ENCODE data around the gene TMEM132A.
A peak's percentile ranks its signal among the peaks of the same experiment; 100 is the strongest.

The TMEM132A gene

GRCh38 chr11:60923800-60924109, 505 bp upstream of the TMEM132A start:
- H3K4me1 ChIP-seq (ENCODE audit: insufficient read depth, low read length): peaks cover 24% of the 10 kb centered on the region
- H3K4me3 ChIP-seq (ENCODE audit: low read depth in 1 of 2, low read length in 2 of 2): peak overlapping the region in 1 of 2 donors; percentile 38
- H3K9ac ChIP-seq (ENCODE audit: low read length): no peak overlapping the region
- H3K9me3 ChIP-seq (ENCODE audit: low read length): peaks cover 2% of the 10 kb centered on the region
- peaks cover 11 to 21% of the 10 kb centered on the region in 2 donors for H3K27me3 ChIP-seq (ENCODE audit: control insufficient read depth in 1 of 2, insufficient read depth in 2 of 2, low read length in 2 of 2)
- peaks cover 41% of the 10 kb centered on the region for H3K36me3 ChIP-seq (ENCODE audit: insufficient read depth, low read length)
- no peak overlapping the region for H3K27ac ChIP-seq (ENCODE audit: low read depth, low read length)

- Histone ChIP-seq H3K27me3 (ENCODE audit: control insufficient read depth in 1 of 2, insufficient read depth in 2 of 2, low read length in 2 of 2) (peaks cover 11 to 21% of the 10 kb centered on the region in 2 donors), H3K36me3 (ENCODE audit: insufficient read depth, low read length) (peaks cover 33% of the 10 kb centered on the region), H3K9ac (ENCODE audit: low read length) (no peak overlapping the region), H3K4me1 (ENCODE audit: insufficient read depth, low read length) (peaks cover 14% of the 10 kb centered on the region), H3K27ac (ENCODE audit: low read depth, low read length) (no peak overlapping the region), H3K4me3 (ENCODE audit: low read depth in 1 of 2, low read length in 2 of 2) (peak overlapping the region; percentile 28 to 70), H3K9me3 (ENCODE audit: low read length) (peaks cover 2% of the 10 kb centered on the region)
Measured at GRCh38 chr11:60924906-60925853, 920 bp downstream of the TMEM132A start.

GRCh38 chr11:60925868-60926267, 1.6 kb downstream of the TMEM132A start:
- Histone ChIP-seq H3K36me3 (ENCODE audit: insufficient read depth, low read length) (peaks cover 26% of the 10 kb centered on the region), H3K4me1 (ENCODE audit: insufficient read depth, low read length) (peaks cover 14% of the 10 kb centered on the region), H3K9ac (ENCODE audit: low read length) (no peak overlapping the region), H3K27ac (ENCODE audit: low read depth, low read length) (no peak overlapping the region), H3K9me3 (ENCODE audit: low read length) (peaks cover 2% of the 10 kb centered on the region), H3K4me3 (ENCODE audit: low read depth in 1 of 2, low read length in 2 of 2) (no peak overlapping the region), H3K27me3 (ENCODE audit: control insufficient read depth in 1 of 2, insufficient read depth in 2 of 2, low read length in 2 of 2) (peaks cover 11 to 21% of the 10 kb centered on the region in 2 donors)

- H3K27ac ChIP-seq (ENCODE audit: low read depth, low read length): no peak overlapping the region
- peaks cover 14% of the 10 kb centered on the region for H3K4me1 ChIP-seq (ENCODE audit: insufficient read depth, low read length)
- H3K27me3 ChIP-seq (ENCODE audit: control insufficient read depth in 1 of 2, insufficient read depth in 2 of 2, low read length in 2 of 2): peaks cover 11 to 21% of the 10 kb centered on the region in 2 donors
- H3K9ac ChIP-seq (ENCODE audit: low read length): no peak overlapping the region
- no peak overlapping the region for H3K4me3 ChIP-seq (ENCODE audit: low read depth in 1 of 2, low read length in 2 of 2)
- no peaks in the 10 kb centered on the region for H3K9me3 ChIP-seq (ENCODE audit: low read length)
- H3K36me3 ChIP-seq (ENCODE audit: insufficient read depth, low read length): peaks cover 19% of the 10 kb centered on the region
Measured at GRCh38 chr11:60926500-60926899, 2.2 kb downstream of the TMEM132A start.

GRCh38 chr11:60927061-60927592, 2.9 kb downstream of the TMEM132A start:
- H3K9ac ChIP-seq (ENCODE audit: low read length): no peak overlapping the region

GRCh38 chr11:60927600-60927999, 3.3 kb downstream of the TMEM132A start:
- Histone ChIP-seq H3K4me3 (ENCODE audit: low read depth in 1 of 2, low read length in 2 of 2) (no peak overlapping the region), H3K4me1 (ENCODE audit: insufficient read depth, low read length) (peaks cover 14% of the 10 kb centered on the region), H3K27ac (ENCODE audit: low read depth, low read length) (no peak overlapping the region), H3K27me3 (ENCODE audit: control insufficient read depth in 1 of 2, insufficient read depth in 2 of 2, low read length in 2 of 2) (peaks cover 11 to 21% of the 10 kb centered on the region in 2 donors), H3K36me3 (ENCODE audit: insufficient read depth, low read length) (peaks cover 8% of the 10 kb centered on the region), H3K9me3 (ENCODE audit: low read length) (no peaks in the 10 kb centered on the region), H3K9ac (ENCODE audit: low read length) (no peak overlapping the region)

More at GRCh38 chr11:60927061-60927592, 2.9 kb downstream of the TMEM132A start:
- Histone ChIP-seq H3K27ac (ENCODE audit: low read depth, low read length) (no peak overlapping the region), H3K9me3 (ENCODE audit: low read length) (no peaks in the 10 kb centered on the region), H3K4me3 (ENCODE audit: low read depth in 1 of 2, low read length in 2 of 2) (no peak overlapping the region), H3K27me3 (ENCODE audit: control insufficient read depth in 1 of 2, insufficient read depth in 2 of 2, low read length in 2 of 2) (peaks cover 11 to 21% of the 10 kb centered on the region in 2 donors), H3K4me1 (ENCODE audit: insufficient read depth, low read length) (peaks cover 14% of the 10 kb centered on the region), H3K36me3 (ENCODE audit: insufficient read depth, low read length) (peaks cover 13% of the 10 kb centered on the region)

- H3K4me3 ChIP-seq (ENCODE audit: low read depth in 1 of 2, low read length in 2 of 2): no peak overlapping the region
- H3K9ac ChIP-seq (ENCODE audit: low read length): no peak overlapping the region
- no peak overlapping the region for H3K27ac ChIP-seq (ENCODE audit: low read depth, low read length)
- peaks cover 11 to 20% of the 10 kb centered on the region in 2 donors for H3K27me3 ChIP-seq (ENCODE audit: control insufficient read depth in 1 of 2, insufficient read depth in 2 of 2, low read length in 2 of 2)
- H3K4me1 ChIP-seq (ENCODE audit: insufficient read depth, low read length): peaks cover 13% of the 10 kb centered on the region
- H3K36me3 ChIP-seq (ENCODE audit: insufficient read depth, low read length): no peaks in the 10 kb centered on the region
- H3K9me3 ChIP-seq (ENCODE audit: low read length): no peaks in the 10 kb centered on the region
Measured at GRCh38 chr11:60928563-60929001, 4.3 kb downstream of the TMEM132A start.

GRCh38 chr11:60929764-60930163, 5.5 kb downstream of the TMEM132A start:
- no peak overlapping the region for H3K9ac ChIP-seq (ENCODE audit: low read length)
- no peaks in the 10 kb centered on the region for H3K36me3 ChIP-seq (ENCODE audit: insufficient read depth, low read length)
- H3K4me3 ChIP-seq (ENCODE audit: low read depth in 1 of 2, low read length in 2 of 2): no peak overlapping the region
- H3K9me3 ChIP-seq (ENCODE audit: low read length): no peaks in the 10 kb centered on the region
- peaks cover 5% of the 10 kb centered on the region for H3K4me1 ChIP-seq (ENCODE audit: insufficient read depth, low read length)
- H3K27me3 ChIP-seq (ENCODE audit: control insufficient read depth in 1 of 2, insufficient read depth in 2 of 2, low read length in 2 of 2): peaks cover 8 to 10% of the 10 kb centered on the region in 2 donors
- H3K27ac ChIP-seq (ENCODE audit: low read depth, low read length): no peak overlapping the region

GRCh38 chr11:60930394-60930793, 6.1 kb downstream of the TMEM132A start:
- Histone ChIP-seq H3K4me1 (ENCODE audit: insufficient read depth, low read length) (no peaks in the 10 kb centered on the region), H3K9me3 (ENCODE audit: low read length) (no peaks in the 10 kb centered on the region), H3K9ac (ENCODE audit: low read length) (no peak overlapping the region), H3K27me3 (ENCODE audit: control insufficient read depth in 1 of 2, insufficient read depth in 2 of 2, low read length in 2 of 2) (peaks cover 2 to 4% of the 10 kb centered on the region in 2 donors), H3K36me3 (ENCODE audit: insufficient read depth, low read length) (no peaks in the 10 kb centered on the region), H3K4me3 (ENCODE audit: low read depth in 1 of 2, low read length in 2 of 2) (no peak overlapping the region), H3K27ac (ENCODE audit: low read depth, low read length) (no peak overlapping the region)

- Histone ChIP-seq H3K36me3 (ENCODE audit: insufficient read depth, low read length) (no peaks in the 10 kb centered on the region), H3K9ac (ENCODE audit: low read length) (no peak overlapping the region), H3K4me3 (ENCODE audit: low read depth in 1 of 2, low read length in 2 of 2) (no peak overlapping the region), H3K4me1 (ENCODE audit: insufficient read depth, low read length) (no peaks in the 10 kb centered on the region), H3K27ac (ENCODE audit: low read depth, low read length) (no peak overlapping the region), H3K27me3 (ENCODE audit: control insufficient read depth in 1 of 2, insufficient read depth in 2 of 2, low read length in 2 of 2) (no peaks in the 10 kb centered on the region), H3K9me3 (ENCODE audit: low read length) (no peaks in the 10 kb centered on the region)
Measured at GRCh38 chr11:60931917-60932316, 7.7 kb downstream of the TMEM132A start.

GRCh38 chr11:60932605-60933356, 8.5 kb downstream of the TMEM132A start:
- Histone ChIP-seq H3K36me3 (ENCODE audit: insufficient read depth, low read length) (no peaks in the 10 kb centered on the region), H3K27ac (ENCODE audit: low read depth, low read length) (no peak overlapping the region), H3K4me1 (ENCODE audit: insufficient read depth, low read length) (no peaks in the 10 kb centered on the region), H3K9me3 (ENCODE audit: low read length) (no peaks in the 10 kb centered on the region), H3K4me3 (ENCODE audit: low read depth in 1 of 2, low read length in 2 of 2) (no peak overlapping the region), H3K9ac (ENCODE audit: low read length) (no peak overlapping the region), H3K27me3 (ENCODE audit: control insufficient read depth in 1 of 2, insufficient read depth in 2 of 2, low read length in 2 of 2) (no peaks in the 10 kb centered on the region)

Data from muscle layer of colon (tissue), 2 donors.